SW480 (cell line): ENCODE results near the gene EPHB1.
"Not testable (repeated sequence)": the region's sequence is repeated elsewhere in the genome, so short reads cannot be mapped to it uniquely, and the experiment has no call there.

ENCODE experiments used
- DNase-seq: peaks from one replicate; pipeline ENCODE4 v3.0.0-alpha.2; 2016; ENCODE audit warnings: low spot score

Gene EPHB1

DNA sequence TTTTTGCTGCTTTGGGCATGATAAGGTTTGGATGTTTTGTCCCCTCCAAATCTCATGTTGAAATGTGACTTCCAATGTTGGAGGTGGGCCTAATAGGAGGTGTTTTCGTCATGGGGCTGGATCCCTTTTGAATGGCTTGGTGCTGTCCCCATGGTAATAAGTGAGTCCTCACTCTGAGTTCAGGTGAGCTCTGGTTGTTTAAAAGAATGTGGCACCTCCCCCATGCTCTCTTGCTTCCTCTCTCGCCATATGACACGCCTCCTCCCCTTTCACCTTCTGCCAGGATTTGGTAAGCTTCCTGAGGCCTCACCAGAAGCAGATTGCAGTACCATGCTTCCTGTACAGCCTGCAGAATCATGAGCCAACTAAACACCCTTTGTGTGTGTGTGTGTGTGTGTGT, 255.5 kb downstream of the EPHB1 start:
- DNase-seq: no peak

DNA sequence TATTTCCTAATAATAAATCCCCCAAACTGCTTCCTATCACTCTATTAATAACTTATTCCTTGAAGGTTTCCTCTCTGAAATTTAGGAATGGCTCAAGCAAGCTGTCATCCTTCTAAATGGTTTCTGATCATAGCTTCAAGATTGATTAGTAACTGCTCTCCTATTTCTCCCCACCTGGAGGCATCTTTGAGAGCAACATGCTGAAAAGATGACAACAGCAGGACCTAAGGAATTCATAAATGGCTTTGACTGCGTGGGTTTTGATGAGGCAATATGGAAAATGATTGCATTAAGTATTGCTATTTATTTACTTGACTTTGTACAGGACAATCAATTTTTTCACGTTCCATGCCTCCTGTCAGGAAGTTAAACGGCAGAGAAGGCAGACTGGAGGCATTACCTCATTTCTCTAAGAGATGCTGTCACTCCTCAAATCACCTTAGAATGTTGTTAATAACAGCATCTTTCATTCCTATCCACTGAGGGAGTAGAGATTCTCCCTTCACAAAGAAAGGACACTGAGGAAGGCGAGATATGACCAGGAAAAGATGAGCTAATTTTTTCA, 256.4 kb downstream of the EPHB1 start:
- no peak for DNase-seq

DNA sequence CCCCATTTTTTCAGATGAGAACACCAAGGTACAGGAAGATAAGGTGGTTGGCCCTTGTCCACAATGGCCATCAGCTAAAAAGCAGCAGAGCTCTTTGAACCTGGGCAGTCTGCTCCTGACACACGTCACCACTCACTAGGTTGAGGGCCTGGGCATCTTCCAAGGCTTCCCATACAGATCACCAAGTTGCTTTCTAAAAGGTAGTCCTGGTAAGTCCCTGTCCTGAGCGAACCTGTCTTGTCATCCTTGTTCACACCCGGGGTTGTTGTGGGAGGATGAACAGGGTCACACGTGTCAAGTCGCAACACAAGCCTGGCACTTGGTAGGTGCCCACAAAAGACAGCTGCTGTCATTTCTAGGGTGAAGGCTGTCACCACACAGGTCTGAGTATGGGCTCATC, 260.4 kb downstream of the EPHB1 start:
- DNase-seq: no peak

DNA sequence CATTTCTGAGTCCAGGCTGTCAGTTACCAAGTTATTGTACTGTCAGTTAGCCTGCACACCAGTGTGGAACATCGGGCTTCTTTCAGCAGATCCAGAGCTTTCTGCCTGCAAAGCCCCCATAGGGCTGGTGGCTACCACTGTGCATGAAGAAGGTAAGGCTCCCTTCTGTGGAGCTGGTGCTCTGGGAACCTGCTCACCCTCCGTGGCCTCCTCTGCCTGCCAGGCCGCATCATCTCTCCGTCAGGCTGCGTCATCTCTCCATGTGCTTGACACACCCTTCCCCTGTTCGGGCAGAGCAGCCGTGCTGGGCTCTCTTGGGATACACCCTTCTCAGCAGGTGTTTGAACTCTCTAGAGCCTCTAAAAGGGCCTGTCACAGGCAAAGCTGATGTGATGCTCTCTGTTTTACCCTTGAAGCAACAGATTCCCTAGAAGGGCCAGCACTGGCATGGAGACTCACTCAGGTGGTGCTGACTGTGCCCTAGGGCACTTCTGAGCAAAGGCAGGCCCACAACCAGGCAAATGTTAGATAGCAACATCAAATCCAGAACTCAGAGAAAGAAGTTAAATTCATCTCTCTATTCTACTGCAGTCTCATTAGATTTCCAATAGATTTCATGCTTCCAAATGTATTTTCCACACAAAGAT, 261.1 kb downstream of the EPHB1 start:
- peak; percentile 16 for DNase-seq

DNA sequence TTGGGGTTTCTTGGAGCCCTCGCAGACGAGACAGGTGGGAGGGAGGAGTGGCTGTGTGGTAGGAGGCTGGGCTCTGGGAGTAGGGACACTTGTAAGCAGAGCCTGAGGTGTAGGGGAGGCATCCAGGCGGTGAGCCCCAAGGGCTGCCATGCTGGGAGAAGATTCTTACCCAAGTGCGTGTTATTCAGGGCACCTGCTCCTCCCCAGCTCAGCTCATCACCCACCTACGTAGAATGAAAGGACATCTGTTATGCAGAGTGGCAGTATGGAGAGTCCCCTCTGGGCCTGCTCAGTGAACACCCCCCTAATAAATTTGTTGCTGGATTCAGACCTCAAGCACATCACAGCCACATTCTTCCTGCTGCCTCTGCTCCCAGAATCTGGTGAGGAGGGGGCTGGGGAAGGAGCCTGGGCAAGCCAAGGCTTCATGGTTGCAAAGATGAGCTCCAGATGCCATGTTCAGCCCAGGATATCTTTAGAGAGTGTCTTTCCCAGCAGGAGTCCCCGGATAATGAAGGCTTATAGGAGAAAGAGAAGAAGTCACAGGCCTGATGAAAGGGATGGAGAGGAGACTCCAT, 261.8 kb downstream of the EPHB1 start:
- no peak for DNase-seq

DNA sequence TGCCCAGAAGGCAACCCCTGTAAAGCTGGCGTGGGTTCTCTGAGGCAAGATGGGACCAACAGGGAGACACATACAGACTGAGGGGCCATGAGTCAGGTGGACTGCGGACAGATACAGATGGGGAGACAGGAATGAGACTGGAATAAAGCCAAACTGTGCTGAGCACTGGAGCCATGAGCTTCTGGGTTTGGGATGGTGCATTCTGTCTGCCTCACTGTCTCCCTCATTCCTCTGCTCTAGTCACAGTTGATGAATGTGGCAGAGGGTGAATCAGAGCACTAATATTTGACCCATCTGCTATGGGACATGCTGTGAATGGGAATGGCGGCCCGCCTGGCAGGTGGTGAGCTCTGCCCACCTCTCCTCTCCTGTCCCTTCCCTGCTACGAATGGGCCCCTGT, 262.9 kb downstream of the EPHB1 start:
- DNase-seq: no peak

DNA sequence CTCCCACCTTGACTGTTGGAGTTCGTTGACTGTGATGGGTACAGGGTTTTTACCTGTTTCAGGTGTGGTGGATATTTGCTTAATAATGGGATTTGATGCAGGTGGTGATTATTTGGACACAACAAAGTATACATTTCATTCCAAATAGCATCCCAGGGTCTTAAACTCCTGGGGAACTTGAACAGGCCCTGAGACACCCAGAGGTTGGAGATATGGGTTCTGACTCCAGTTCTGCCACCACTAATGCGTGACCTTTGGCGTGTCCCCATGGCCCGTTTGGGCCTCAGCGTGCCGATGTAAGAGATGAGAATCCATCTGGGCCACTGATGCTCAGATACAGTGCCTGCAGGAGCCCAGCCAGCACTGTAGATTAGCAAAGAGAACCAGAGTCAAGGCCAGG, 264.5 kb downstream of the EPHB1 start:
- DNase-seq: no peak

DNA sequence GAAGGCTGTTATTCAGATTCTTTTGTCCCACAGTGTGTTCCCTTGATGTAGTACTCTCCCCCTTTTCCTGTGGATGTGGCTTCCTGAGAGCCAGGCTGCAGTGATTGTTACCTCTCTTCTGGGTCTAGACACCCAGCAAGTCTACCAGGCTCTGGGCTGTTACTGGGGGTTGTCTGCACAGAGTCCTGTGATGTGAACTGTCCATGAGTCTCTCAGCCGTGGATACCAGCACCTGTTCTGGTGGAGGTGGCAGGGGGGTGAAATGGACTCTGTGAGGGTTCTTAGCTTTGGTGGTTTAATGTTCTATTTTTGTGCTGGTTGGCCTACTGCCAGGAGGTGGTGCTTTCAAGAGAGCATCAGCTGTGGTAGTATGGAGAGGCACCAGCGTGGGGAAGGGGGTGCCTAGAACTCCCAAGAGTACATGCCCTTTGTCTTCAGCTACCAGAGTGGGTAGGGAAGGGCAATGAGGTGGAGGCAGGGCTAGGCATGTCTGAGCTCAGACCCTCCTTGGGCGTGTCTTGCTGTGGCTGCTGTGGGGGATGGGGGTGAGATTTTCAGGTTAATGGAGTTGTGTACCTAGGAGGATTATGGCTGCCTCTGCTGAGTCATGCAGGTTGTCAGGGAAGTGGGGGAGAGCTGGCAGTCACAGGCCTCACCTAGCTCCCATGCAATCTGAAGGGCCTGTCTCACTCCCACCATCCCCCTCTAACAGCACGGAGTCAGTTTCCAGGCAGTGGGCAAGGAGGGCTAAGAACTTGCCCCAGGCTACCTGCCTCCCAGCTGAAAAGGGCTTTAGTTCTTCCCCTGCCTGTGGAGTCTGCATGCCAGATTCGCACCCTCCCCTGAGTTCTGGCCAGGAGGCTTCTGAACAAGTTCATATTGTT, 272.0 kb downstream of the EPHB1 start:
- not testable (repeated sequence) for DNase-seq

DNA sequence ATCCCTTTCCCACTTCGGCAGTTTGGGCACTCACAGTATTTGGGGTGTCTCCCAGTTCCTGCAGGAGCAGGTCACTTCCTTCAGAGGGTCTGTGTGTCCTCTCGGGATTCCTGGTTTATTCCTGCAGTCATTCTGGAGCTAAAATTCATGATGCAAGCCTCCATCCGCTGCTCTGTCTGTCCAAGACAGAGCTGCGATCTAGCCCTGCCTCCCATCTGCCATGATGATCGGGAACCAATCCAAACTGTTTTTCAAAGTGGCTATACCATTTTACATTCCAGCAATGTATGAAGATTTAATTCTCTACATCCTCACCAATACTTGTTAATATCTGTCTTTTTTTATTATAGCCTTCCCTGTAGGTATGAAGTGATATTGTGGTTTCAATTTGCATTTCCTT, 273.0 kb downstream of the EPHB1 start:
- no peak for DNase-seq

DNA sequence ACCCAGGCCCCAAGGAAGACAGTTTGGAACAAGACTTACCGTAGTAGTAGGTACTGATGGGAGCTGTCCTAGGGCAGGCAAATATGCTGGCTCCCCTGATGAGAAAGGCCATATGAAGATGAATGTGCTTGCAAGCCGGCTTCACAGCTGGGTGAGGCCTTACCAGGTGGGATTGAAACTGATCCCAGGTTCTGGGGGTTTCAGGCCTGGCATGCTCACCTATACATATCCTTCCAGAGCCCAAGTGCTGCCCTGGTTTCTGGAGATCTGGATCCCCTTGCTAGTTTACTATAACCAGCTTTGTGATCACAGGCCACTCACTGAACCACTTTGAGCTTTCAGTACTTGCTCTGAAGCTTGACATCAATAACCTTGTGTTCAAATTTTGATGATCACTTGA, 274.3 kb downstream of the EPHB1 start:
- DNase-seq: no peak

DNA sequence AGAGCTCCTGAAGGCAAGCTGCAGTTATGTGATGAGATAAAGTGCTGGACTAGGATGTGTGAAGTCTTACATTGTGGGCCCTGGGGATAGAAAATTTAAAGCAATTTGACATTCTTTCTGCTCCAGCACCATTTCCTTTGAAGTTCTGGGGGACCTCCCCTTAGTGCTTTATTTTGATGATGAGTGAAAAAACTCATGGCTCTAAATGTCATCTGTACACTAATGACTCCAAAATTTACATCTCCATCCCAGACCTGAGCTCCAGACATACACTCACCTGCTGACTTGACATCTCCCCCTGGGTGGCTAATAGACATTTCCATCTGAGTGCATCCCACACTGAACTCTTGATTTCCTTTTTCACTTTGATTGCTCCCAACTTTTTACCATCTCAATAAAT, 276.4 kb downstream of the EPHB1 start:
- DNase-seq: no peak

DNA sequence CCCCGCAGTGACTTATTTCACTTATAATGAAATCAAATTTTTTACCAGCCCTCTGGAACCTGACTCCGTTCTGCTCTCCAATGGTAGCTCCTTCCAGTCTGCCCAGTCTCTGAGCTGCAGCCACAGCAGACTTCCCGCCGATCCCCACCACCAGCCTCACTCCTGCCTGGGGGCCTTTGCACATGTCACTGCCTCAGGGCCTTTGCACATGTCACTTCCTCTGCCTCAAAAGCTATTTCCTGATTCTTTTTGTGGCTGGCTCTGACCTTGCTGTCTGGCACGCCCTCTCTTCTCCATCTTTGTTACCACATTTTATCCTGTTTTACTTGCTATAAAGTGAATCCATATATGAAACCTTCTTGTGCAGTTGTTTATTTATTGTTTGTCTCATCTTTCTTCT, 277.4 kb downstream of the EPHB1 start:
- no peak for DNase-seq

DNA sequence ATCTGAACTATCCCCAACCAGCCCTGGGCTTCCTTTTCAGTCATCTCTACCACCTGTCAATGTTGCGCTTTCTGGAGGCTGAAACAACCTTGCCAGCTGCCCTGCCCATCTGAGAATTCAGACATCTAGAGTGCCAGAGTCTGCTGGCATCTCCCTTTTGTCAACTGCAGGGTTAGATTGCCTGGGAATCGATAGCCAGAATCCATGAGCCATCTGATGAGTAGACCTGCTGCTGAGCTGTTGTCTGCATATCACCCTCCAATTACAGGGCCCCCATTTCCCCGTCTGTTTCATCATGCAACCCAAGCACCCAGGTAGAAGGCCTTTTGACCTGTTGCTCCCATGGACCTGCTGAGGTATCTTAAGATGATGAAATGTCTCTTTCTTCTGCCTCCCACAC, 280.1 kb downstream of the EPHB1 start:
- DNase-seq: no peak

DNA sequence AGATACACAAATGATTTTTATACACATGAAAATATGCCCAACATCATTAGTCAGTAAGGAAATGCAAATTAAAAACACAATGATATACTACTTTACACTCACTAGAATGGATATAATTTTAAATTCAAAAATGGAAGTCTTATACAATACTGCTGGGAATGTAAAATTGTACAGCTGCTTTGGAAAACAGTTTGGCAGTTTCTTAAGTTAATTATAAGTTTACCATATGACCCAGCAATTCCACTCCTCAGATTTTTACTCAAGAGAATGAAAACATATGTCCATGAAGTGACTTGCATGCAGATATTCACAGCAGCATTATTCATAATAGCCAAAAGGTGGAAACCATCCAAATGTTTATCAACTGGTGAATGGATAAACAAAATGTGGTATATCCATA, 281.3 kb downstream of the EPHB1 start:
- no peak for DNase-seq

DNA sequence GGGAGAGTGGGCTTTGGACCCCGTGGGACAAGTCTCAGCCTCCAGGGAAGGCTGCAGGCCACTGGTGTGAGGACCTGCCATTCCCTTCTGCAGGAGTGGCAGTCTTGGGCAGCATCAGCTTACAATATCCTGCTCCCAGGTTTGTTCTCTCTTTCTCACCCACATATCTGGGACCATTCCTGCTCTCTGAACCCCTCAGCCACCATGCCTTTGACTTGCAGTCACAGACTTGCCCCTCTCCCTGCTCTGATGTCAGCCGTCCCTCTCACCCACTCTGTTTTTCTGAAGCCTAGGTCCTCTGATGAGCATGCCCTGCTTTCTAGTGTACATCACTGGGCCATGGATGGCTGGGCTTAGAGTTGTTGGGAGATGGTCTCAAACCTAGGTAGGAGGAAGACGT, 282.1 kb downstream of the EPHB1 start:
- no peak for DNase-seq

DNA sequence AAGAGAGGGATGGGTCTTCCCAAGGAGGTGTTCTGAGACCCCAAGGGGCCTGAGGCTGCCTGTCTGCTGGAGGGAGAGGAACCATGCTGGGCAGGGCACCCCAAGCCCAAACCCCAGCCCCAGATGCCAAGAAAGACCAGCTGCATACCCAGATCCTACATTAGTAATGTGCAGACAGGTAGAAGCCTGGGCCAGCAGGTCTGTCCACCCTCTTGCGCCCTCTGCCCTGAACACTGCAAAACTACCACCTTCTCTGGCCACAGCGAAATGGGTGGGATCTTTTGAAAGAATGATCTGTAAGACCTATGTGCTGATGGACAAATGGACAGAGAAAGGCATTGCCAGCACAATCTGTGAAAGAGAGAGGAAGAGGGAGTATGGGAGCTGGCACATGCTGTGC, 283.2 kb downstream of the EPHB1 start:
- no peak for DNase-seq

DNA sequence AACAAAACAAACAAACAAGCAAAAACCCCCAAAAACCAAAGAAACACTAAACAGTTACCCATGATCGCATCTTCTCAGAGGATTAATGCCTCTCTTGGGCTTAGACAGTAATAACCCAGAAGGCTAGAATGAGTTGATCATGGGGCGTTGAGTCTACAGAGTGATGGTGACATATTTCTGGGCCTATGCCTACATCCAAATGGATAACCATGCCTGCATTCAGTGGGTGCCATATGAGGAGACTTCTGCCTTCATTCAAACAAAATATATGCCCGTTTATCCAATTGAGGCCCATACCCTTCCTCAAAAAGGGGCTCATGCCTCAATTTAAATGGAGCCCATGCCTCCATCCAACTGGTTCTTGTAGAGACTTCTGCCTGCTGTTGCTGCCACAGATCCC, 284.0 kb downstream of the EPHB1 start:
- no peak for DNase-seq

DNA sequence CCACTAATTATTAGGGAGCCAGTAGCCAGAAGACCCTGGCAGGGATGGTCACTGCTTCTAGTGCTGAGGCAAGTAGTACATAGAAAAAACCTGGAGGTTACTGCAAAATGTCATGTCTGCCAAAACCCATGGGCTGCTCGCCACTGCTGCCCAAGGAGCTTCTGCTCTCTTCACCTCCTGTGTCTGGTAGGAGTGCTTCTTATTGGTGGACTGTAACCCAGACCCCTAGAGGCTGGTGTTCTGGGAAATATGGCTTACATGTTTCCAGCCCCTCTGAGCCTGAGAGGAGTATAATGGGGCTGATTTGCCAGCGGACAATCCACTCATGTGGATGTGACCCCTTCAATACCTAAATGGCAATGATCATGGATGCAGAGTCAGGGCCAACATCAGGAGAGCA, 286.4 kb downstream of the EPHB1 start:
- DNase-seq: no peak

DNA sequence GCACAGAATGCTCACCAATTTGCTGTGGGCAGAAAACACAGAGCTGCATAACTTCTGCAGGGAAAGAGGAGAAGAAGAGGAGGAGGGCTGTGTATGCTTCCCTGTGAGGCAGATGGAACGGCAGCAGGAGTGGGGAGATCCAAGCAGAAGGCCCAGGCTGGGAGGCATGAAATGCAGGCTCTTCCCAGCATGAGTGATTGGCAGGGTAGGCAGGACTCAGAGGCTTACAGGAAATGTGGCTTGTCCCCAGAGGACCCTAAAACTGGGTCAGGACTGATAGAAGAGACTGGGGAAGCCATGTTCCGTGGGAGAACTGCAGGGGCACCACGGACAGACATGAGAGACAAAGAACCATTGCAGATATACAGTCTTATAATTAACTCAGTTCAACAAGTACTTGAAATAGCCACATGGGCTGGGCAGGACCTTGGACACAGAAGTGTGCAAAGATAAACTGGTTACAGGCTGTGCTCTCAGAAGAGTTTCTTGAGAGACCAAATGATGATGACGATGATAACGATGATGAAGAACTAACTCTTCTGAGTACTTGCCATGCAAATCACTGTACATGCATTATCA, 286.9 kb downstream of the EPHB1 start:
- DNase-seq: no peak

DNA sequence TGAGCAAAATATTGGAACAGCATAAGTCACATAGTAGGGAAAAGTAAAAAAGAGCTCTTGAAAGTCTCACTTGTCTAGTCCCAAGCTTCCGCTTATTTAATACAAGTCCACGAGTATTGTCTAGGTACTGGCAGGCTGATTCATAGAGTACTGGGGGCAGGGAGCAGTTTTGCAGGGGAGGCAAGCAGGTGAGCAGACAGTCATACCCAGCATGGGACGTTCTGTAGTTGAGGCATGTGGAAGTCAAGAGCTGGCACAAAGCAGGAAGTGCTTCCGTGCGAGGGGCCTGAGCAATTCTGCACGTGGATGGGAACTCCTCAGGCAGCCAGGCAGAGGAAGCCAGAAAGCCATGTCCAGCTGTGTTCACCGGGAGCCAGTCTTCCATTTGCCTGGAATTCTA, 287.6 kb downstream of the EPHB1 start:
- no peak for DNase-seq

DNA sequence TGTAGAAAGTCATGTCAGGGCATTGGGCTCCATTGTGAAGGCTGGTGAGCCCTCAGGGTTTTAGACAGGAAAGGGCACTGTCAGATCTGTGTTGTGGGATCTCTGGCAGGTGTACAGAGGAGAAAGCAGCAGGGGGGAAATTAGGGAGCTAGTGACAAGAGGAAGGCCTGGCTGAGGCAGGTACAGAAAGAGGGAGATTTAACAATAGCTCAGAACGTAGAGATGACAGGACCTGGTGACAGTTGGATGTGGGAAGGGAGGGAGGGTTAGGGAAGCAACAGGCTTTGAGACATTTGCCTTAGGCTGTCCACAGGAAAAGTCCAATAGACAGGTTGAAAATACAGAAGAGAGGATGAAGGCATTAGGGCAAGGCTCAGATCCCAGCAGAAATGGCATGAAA, 288.1 kb downstream of the EPHB1 start:
- DNase-seq: no peak

DNA sequence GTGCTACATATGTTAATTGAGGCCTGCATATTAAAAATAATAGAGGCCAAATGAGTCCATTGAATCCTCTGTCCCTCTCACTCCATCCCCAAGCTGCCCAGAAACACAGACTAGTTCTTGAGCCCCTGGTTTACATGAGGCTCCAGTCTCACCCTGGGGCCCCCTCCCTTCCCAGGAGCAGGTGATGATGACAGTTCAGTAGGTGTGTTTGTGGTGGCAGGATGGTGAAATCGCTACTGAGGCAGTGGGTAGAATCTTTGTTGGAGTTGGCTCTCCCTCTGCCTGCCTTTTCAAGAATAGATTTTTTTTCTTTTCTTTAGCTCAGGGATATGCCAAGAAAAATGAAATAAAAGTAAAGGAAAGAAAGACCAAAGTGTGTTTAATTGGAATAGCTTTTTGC, 288.7 kb downstream of the EPHB1 start:
- DNase-seq: no peak

DNA sequence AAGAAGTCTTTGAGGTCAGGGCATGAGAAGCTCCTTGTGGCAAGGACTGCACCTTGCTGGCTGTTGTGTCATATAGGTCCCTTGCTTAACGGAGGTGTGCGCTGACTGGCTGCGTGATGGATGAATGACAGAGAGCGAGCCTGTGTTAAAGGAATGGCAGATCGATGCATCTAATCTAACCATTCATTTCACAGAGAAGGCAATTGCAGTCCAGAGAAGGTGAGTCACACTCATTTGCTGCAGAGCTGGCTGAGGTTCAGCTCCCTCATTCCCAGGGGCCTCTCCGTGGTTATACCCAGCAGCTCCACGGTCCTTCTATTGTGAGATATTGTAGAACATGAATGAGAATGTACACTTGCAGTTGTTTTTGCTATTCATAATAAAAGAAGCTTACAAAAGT, 289.3 kb downstream of the EPHB1 start:
- DNase-seq: no peak
